RPMI8226 (cell line): ENCODE measurements around the gene KRT13.

Experiments used
- DNase-seq: peaks from one replicate; pipeline ENCODE4 v3.0.0-alpha.2; 2015

The KRT13 gene

DNA sequence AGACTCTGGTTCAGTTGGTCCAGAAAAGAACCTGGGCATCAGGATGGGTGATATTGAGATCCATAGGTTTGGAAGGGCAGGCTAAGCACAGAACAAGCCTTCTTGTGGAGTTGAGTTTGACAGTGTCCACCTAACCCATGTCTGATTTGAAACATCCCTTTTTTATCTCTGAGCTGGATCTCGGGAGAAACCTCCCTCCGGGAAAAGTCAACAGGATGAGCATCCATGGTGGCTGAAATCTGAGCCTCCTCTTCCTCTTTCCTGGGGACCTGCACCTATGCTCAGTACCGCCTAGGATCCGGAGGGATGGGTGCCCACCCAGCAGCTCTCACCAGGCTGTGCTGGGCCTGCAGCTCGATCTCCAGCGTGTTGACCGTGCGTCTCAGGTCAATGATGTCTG, 41.7 kb downstream of the KRT13 start:
- DNase-seq, result no peak

DNA sequence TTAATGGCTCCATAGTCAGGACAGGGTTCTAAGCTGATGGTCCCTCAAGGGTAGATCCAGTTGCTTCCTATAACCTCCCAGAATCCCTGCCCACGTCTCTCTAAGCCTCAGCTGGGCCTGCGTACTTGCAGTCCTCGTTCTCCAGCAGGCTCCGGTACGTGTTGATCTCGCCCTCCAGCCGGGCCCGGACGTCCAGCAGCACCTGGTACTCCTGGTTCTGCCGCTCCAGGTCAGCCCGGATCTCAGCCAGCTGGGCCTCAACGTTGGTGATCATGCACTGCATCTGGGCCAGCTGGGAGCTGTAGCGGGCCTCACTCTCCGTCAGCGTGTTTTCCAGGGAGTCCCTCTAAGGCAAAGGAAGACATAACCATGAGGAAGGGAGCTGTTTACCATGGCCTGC, 42.7 kb downstream of the KRT13 start:
- no peak for DNase-seq

DNA sequence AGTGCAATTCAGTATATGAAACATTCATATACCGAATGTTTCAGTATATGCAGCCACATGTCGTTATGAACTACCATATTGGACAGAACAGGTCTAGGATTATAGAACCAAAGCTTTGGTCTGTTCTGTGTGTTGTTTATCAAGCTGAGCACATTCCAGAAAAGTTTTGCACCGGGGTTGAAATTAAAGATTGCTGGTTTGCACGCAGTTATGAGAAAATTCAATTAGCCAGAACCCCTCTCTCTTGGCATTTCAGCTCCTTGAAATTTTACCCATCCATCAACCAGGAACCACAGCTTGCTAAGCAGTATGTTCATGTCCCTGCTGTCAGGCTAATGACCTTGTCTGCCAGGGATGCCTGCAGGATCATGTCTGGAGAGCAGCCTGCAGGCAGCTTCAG, 47.7 kb downstream of the KRT13 start:
- no peak for DNase-seq

DNA sequence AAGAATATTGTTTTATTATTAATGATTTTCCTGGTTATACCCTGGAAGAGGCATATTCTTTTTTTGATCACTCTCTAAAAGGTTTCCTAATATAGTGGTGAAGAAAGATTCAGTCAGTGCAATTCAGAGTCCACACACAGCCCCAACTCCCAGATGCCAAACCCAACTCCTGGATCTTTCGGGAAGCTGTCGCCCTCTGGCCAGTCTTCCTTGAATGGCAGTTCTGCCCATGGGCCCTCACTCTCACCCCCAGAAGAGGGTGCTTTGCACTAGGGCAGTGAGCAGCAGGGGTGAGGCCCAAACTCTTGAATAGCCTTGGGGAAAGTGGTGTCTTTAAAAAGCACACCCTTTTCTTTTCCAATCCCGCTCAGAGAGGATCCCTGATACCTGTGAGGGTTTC, 49.2 kb downstream of the KRT13 start:
- DNase-seq, result no peak

DNA sequence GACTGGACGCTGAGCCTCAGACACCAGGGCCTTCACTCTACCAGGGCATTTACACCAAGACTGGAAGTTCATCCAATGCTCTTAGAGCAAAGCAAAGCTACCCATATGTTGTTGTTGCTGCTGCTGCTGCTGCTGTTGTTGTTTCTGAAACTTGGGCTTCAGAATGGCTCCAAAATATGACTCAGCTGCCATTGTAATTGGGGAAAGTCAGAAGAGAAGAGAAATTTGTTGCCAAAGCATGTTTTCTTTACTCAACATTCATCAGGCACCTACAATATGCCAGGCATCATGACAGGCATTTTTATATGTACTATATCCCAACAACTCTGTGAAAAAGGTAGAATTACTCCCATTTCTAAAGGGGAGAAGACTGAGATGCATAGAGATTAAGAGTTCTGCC, 50.2 kb downstream of the KRT13 start:
- DNase-seq, result no peak

DNA sequence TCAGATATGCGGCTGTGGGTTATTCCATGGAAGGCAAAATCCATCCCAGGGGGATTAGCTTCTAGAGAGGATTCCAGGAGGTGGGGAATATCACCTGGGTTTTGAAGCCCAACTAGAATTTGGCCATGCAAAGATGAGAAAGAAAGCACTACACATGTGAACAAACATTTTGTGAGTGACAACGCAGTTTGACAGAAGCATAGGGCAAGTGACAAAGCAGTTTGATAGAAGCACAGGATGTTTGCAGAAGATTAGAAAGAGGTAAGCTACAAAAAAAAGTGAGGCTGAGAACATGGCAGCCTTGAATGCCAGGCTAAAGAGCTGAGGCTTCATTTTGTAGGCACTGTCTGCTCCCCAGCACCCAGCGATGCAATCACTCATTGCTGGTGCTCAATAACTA, 52.3 kb downstream of the KRT13 start:
- DNase-seq, result no peak

DNA sequence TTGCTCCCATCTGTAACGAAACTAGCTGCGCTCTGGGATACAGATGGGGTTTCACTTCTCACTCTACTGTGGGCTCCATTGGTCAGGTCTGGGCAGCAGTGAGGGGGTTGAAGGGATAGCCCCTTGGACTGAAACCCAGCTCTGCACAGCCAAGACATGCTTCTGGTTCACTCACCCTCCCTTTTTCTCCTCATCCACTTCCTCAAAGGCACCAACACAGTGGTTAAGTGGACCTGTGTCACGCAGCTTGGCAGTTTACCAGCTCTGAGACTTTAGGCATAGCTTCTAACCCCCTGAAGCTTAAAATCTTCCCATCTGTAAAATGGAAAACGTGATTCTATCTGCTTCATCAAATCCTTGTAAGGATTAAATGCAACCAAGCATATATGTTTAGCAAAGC, 53.1 kb downstream of the KRT13 start:
- DNase-seq, result peak; percentile 43

DNA sequence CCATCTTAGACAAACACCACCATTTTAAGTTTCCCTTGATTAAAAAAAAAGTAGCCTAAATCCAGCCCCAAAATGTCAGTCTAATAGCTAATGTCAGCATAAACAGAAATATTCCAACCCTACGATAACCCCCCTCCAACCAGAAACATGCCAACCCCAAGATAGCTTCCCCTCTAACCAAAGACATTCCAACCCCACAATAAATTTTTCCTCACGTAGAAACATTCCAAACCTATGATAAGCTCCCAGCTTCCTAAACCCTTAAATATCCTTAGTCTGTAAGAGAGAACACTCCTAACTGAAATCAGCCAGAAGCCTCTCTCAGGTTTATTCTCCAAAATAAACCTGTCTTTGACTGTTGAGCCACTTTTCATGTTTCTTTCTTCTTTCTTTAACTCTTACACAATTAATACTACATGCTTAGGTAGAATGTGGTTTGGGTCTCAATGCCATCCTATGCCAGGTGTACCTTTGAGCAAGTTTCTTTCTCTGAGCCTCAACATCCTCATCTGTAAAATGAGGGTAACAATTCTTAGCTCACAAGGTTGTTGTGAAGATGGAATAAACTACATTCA, 54.2 kb downstream of the KRT13 start:
- DNase-seq, result no peak
